PC-9 (cell line): ENCODE results near the gene IFI27L2.

Experiments used
- EZH2 ChIP-seq: fragments of 200-600 bp; sonication (generic); IDR thresholded peaks from 2 replicates; pipeline ENCODE4 v1.8.0; 2017; ENCODE audit warnings: antibody characterized with exemption, low read depth
- TF ChIP-seq, protein P1 (sequence below): fragments of 200-600 bp; sonication (generic); conservative IDR thresholded peaks from 2 replicates; pipeline ENCODE4 v1.6.1; 2017; ENCODE audit warnings: mixed run types, antibody characterized with exemption, mild to moderate bottlenecking, moderate library complexity

DNA sequence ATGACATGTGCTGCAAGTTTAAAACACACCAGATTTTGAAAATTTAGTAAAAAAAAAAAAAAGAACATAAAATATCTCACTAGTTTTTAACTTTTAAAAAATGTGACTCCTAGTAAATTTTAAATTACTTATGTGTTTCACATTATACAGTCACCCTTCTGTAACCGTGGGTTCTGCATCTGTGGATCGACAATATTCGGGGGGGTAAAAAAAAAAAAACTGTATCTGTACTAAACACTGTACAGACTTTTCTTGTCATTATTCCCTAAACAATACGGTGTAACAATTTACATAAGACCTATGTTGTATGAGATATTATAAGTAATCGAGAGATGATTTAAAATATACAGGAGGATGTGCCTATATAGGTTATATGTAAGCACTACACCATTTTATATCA, 51.6 kb downstream of the IFI27L2 start:
- TF ChIP-seq, protein P1, sequence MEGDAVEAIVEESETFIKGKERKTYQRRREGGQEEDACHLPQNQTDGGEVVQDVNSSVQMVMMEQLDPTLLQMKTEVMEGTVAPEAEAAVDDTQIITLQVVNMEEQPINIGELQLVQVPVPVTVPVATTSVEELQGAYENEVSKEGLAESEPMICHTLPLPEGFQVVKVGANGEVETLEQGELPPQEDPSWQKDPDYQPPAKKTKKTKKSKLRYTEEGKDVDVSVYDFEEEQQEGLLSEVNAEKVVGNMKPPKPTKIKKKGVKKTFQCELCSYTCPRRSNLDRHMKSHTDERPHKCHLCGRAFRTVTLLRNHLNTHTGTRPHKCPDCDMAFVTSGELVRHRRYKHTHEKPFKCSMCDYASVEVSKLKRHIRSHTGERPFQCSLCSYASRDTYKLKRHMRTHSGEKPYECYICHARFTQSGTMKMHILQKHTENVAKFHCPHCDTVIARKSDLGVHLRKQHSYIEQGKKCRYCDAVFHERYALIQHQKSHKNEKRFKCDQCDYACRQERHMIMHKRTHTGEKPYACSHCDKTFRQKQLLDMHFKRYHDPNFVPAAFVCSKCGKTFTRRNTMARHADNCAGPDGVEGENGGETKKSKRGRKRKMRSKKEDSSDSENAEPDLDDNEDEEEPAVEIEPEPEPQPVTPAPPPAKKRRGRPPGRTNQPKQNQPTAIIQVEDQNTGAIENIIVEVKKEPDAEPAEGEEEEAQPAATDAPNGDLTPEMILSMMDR = no peak
- TF ChIP-seq EZH2 = no peak
